ENCODE data around the gene REXO2.

- no peak for TF ChIP-seq POLR2A (IDR thresholded peaks at IDR 0.05)
- TF ChIP-seq, protein P1, sequence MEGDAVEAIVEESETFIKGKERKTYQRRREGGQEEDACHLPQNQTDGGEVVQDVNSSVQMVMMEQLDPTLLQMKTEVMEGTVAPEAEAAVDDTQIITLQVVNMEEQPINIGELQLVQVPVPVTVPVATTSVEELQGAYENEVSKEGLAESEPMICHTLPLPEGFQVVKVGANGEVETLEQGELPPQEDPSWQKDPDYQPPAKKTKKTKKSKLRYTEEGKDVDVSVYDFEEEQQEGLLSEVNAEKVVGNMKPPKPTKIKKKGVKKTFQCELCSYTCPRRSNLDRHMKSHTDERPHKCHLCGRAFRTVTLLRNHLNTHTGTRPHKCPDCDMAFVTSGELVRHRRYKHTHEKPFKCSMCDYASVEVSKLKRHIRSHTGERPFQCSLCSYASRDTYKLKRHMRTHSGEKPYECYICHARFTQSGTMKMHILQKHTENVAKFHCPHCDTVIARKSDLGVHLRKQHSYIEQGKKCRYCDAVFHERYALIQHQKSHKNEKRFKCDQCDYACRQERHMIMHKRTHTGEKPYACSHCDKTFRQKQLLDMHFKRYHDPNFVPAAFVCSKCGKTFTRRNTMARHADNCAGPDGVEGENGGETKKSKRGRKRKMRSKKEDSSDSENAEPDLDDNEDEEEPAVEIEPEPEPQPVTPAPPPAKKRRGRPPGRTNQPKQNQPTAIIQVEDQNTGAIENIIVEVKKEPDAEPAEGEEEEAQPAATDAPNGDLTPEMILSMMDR (IDR thresholded peaks at IDR 0.05), result no peak
These were observed 39.6 kb upstream of the REXO2 start for GRCh38 chr11:114399490-114400215.

All from Peyer's patch (tissue), 4 donors.